ENCODE data around the gene RELN. TPM values are rescaled to one million over a fixed set of nuclear protein-coding genes. Genes with fewer than 3 reads are reported as not detected.
A peak's percentile ranks its signal among the peaks of the same experiment; 100 is the strongest.

Gene RELN
- total and polyA plus RNA-seq, 9 of the 15 experiments (the other 6 are each of a cell fraction or from before 2014, with no cell fraction given): 12.9 to 43.2 (median 18.1) TPM

DNA sequence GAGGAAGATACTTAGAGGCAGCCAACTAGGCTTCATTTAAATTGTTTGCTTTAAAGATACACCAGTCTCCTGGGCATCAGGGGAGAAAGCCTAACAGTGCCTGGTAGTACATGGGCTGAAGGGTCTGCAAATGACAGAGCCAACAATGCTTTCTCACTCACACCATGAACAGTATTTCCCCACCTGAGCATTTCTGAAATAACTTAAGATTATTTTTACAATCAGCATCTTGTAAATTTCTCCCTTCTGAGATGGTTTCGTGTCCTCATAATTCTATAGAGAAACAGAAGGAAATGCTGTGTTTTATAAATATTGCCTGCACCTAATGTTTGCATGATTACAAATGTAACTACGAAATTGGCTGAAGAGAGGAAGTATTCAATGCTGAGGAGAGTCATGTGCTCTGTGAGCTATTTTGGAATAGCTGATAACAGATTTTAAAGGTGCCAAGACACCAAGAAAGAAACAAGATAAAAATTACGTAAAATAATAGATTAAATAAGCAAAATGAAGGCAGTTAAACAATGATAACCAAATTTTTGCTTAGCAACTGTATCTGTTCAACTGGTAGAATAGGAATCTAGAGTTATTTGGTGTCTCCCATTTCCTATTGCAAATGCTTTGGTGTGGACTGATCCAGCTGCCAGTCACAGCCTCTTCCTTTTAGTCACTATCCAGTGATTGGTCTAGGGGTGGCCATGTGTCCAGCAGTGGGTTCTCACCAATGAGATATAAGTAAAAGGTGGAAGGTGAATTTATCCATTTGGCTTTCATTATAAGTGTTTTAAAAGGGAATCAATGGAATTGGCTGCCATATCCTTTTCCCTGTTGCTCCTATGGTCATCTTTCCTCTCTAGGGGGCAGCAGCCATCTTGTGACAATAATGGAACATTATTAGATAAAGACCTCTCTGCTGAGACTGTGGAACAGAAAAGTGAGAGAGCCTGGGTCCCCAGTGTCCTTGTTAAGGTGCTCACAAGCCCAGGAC lies 375.5 kb downstream of the RELN start (continued):
- TF ChIP-seq, protein P1, sequence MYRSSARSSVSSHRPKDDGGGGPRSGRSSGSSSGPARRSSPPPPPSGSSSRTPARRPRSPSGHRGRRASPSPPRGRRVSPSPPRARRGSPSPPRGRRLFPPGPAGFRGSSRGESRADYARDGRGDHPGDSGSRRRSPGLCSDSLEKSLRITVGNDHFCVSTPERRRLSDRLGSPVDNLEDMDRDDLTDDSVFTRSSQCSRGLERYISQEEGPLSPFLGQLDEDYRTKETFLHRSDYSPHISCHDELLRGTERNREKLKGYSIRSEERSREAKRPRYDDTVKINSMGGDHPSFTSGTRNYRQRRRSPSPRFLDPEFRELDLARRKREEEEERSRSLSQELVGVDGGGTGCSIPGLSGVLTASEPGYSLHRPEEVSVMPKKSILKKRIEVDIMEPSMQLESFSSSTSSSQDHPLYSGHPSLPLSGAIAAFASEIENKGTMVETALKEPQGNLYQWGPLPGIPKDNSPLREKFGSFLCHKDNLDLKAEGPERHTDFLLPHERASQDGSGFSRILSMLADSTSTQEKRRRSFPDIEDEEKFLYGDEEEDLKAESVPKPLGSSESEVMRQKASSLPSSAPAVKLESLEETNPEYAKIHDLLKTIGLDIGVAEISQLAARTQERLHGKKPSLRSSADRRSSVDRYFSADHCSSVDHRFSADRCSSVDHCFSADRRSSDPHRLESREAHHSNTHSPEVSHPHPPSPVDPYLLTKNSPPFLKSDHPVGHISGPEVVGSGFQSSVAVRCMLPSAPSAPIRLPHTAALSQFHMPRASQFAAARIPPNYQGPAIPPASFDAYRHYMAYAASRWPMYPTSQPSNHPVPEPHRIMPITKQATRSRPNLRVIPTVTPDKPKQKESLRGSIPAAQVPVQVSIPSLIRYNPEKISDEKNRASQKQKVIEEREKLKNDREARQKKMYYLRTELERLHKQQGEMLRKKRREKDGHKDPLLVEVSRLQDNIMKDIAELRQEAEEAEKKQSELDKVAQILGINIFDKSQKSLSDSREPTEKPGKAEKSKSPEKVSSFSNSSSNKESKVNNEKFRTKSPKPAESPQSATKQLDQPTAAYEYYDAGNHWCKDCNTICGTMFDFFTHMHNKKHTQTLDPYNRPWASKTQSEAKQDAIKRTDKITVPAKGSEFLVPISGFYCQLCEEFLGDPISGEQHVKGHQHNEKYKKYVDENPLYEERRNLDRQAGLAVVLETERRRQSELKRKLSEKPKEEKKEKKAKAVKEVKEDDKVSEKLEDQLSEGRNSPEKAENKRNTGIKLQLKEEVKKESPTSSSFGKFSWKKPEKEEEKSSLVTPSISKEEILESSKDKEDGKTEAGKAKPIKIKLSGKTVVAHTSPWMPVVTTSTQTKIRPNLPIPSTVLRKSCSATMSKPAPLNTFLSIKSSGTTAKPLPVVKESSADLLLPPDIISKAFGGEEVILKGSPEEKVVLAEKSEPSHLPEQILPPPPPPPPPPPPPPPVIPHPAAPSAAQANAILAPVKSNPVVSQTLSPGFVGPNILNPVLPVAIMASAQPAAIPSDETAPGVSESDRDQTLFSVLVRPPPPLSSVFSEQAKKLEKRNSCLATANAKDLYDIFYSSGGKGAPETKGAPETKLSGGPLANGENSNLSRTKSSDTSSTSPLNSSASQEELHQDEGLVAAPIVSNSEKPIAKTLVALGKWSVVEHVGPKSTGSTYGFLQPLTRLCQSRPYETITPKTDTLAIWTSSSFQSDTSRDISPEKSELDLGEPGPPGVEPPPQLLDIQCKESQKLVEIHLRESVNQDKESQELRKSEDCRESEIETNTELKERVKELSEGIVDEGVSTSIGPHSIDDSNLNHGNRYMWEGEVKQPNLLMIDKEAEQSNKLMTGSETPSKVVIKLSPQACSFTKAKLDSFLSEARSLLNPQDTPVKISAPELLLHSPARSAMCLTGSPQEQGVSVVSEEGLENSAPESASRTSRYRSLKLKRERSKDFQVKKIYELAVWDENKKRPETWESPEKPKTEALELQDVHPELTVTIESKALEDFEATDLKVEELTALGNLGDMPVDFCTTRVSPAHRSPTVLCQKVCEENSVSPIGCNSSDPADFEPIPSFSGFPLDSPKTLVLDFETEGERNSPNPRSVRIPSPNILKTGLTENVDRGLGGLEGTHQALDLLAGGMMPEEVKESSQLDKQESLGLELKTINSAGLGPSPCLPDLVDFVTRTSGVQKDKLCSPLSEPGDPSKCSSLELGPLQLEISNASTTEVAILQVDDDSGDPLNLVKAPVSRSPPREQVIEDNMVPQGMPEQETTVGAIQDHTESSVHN (IDR thresholded peaks at IDR 0.05; ENCODE audit: borderline replicate concordance in 1 of 2, low read depth in 1 of 2): no peak
- TF ChIP-seq, protein P2, sequence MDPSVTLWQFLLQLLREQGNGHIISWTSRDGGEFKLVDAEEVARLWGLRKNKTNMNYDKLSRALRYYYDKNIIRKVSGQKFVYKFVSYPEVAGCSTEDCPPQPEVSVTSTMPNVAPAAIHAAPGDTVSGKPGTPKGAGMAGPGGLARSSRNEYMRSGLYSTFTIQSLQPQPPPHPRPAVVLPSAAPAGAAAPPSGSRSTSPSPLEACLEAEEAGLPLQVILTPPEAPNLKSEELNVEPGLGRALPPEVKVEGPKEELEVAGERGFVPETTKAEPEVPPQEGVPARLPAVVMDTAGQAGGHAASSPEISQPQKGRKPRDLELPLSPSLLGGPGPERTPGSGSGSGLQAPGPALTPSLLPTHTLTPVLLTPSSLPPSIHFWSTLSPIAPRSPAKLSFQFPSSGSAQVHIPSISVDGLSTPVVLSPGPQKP (CRISPR knock-in tag; IDR thresholded peaks at IDR 0.05): no peak
- TF ChIP-seq SMAD1 (IDR thresholded peaks at IDR 0.05; ENCODE audit: low read depth, low read length, partially characterized antibody) (no peak), GABPB2 (CRISPR knock-in tag; conservative IDR thresholded peaks at IDR 0.05) (no peak), FIP1L1 (IDR thresholded peaks at IDR 0.05; ENCODE audit: low read depth, low read length, poor library complexity, severe bottlenecking) (no peak), PHF8 (IDR thresholded peaks at IDR 0.05; ENCODE audit: borderline replicate concordance, low read length) (no peak)
- TF ChIP-seq, protein P3, sequence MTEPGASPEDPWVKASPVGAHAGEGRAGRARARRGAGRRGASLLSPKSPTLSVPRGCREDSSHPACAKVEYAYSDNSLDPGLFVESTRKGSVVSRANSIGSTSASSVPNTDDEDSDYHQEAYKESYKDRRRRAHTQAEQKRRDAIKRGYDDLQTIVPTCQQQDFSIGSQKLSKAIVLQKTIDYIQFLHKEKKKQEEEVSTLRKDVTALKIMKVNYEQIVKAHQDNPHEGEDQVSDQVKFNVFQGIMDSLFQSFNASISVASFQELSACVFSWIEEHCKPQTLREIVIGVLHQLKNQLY (CRISPR knock-in tag; conservative IDR thresholded peaks at IDR 0.05): no peak
- TF ChIP-seq, protein P4, sequence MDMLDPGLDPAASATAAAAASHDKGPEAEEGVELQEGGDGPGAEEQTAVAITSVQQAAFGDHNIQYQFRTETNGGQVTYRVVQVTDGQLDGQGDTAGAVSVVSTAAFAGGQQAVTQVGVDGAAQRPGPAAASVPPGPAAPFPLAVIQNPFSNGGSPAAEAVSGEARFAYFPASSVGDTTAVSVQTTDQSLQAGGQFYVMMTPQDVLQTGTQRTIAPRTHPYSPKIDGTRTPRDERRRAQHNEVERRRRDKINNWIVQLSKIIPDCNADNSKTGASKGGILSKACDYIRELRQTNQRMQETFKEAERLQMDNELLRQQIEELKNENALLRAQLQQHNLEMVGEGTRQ (CRISPR knock-in tag; IDR thresholded peaks at IDR 0.05): peak; percentile 80
- TF ChIP-seq, protein P5, sequence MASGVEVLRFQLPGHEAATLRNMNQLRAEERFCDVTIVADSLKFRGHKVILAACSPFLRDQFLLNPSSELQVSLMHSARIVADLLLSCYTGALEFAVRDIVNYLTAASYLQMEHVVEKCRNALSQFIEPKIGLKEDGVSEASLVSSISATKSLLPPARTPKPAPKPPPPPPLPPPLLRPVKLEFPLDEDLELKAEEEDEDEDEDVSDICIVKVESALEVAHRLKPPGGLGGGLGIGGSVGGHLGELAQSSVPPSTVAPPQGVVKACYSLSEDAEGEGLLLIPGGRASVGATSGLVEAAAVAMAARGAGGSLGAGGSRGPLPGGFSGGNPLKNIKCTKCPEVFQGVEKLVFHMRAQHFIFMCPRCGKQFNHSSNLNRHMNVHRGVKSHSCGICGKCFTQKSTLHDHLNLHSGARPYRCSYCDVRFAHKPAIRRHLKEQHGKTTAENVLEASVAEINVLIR (CRISPR knock-in tag; IDR thresholded peaks at IDR 0.05): no peak
- TF ChIP-seq, protein P6, sequence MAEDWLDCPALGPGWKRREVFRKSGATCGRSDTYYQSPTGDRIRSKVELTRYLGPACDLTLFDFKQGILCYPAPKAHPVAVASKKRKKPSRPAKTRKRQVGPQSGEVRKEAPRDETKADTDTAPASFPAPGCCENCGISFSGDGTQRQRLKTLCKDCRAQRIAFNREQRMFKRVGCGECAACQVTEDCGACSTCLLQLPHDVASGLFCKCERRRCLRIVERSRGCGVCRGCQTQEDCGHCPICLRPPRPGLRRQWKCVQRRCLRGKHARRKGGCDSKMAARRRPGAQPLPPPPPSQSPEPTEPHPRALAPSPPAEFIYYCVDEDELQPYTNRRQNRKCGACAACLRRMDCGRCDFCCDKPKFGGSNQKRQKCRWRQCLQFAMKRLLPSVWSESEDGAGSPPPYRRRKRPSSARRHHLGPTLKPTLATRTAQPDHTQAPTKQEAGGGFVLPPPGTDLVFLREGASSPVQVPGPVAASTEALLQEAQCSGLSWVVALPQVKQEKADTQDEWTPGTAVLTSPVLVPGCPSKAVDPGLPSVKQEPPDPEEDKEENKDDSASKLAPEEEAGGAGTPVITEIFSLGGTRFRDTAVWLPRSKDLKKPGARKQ (CRISPR knock-in tag; IDR thresholded peaks at IDR 0.05): no peak
